Fibroblast of skin of scalp (primary cell): Measurements from ENCODE around the gene HOXA2.

Experiments
- DNase-seq: peaks from one replicate; pipeline ENCODE4 v3.0.0-alpha.2; 2013

HOXA2 gene

GRCh38 chr7:27071622-27072390 lies 30.7 kb downstream of the HOXA2 start:
- no peak for DNase-seq

- no peak for DNase-seq
Observed at GRCh38 chr7:27068259-27068658, 34.2 kb downstream of the HOXA2 start.

GRCh38 chr7:27066148-27066547 lies 36.3 kb downstream of the HOXA2 start:
- no peak for DNase-seq

- DNase-seq = no peak
Observed at GRCh38 chr7:27065709-27066108, 36.8 kb downstream of the HOXA2 start.

GRCh38 chr7:27064661-27065060 lies 37.8 kb downstream of the HOXA2 start:
- DNase-seq = no peak

- DNase-seq = no peak
Observed at GRCh38 chr7:27064159-27064558, 38.3 kb downstream of the HOXA2 start.

GRCh38 chr7:27062946-27063345 lies 39.5 kb downstream of the HOXA2 start:
- DNase-seq = no peak

GRCh38 chr7:27053153-27053552 lies 49.3 kb downstream of the HOXA2 start:
- DNase-seq = no peak

- DNase-seq = no peak
Observed at GRCh38 chr7:27051451-27051850, 51.0 kb downstream of the HOXA2 start.
